NT2/D1 (cell line): ENCODE results near the gene PTPRN2.

ENCODE experiments used
- SUZ12 ChIP-seq: IDR thresholded peaks from 2 replicates; pipeline ENCODE4 v1.6.1; 2011; ENCODE audit not compliant: insufficient read length, insufficient read depth; ENCODE audit errors: extremely low read depth
- YY1 ChIP-seq: IDR thresholded peaks from 2 replicates; pipeline ENCODE4 v1.6.1; 2011; ENCODE audit not compliant: insufficient read length, insufficient read depth
- ZNF274 ChIP-seq: IDR thresholded peaks from 2 replicates; pipeline ENCODE4 v1.6.1; 2011; ENCODE audit warnings: mild to moderate bottlenecking, low read depth, low read length

DNA sequence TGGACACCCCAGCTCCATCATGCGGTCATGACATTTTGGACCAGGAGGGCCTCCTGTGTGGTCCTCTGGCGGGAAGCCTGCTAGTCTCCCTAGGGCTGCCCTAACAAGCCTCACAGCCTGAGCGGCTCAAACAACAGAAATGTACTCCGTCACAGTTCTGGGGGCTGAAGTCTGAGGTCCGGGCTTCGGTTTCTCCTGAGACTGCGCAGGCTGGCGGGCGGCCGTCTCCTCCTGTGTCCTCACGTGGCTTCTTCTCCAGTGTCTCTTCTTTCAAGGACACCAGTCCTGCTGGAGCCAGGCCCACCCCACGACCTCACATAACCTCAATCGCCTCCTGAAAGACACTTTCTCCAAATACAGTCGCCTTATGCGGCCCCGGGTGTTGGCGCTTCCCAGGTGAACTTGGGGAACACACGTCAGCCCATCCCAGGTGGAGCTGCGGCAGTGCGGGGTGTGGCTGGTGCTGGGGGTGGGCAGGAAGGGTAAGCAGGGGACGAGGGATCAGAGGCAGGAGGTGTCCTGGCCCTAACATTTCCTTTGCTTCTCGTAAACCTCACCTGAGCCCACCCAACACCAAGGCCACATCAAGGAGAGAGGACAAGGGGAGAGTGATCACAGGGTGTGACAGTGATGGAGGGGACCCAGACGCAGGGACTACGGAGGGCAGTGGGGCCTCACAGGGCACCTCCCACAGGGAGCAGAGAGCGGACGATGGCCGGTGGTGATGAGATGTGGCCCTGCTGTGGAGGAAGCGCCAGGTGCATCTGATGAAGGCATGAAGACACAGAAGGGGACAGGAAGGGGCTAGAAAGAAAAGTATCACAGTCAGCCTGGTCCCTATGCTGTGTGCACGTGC, 580.6 kb downstream of the PTPRN2 start:
- no peak for TF ChIP-seq ZNF274
- TF ChIP-seq YY1: no peak
- TF ChIP-seq SUZ12: no peak
